PC-3 (cell line): ENCODE results near the gene PTDSS2. TPM values are rescaled to one million over a fixed set of nuclear protein-coding genes. Genes with fewer than 3 reads are reported as not detected.

ENCODE experiments used
- ATAC-seq: fragments of 200-7000 bp; cut with Tn5 transposase; 2 replicates; pipeline ENCODE4 v1.9.1; 2020; ENCODE audit warnings: mild to moderate bottlenecking, moderate library complexity
- BruUV-seq: library from RNA; stranded (reverse); fragments of 400-500 nt; replicated peaks from 2 replicates; lab custom pipeline; 2021; lab: Mats Ljungman, UMichigan
- CTCF ChIA-PET: fragments of 300-600 bp; sonication (Branson Sonifier 250); formaldehyde crosslinking; loops from one replicate; lab custom pipeline; 2022; ENCODE audit warnings: antibody characterized with exemption; lab: Charles Lee
- POLR2A ChIA-PET: fragments of 300-600 bp; sonication (Branson Sonifier 250); formaldehyde crosslinking; loops from one replicate; lab custom pipeline; 2022; ENCODE audit warnings: antibody characterized with exemption; ENCODE audit not compliant: unreplicated experiment; lab: Charles Lee
- DNase-seq: peaks from one replicate; pipeline ENCODE4 v3.0.0-alpha.2; 2015
- H2AFZ ChIP-seq: fragments of 300-600 bp; sonication (generic); 2 replicates; pipeline ENCODE4 v1.6.0; 2016; ENCODE audit warnings: antibody characterized with exemption, low read length
- H3F3A ChIP-seq: fragments of 300-600 bp; sonication (generic); one replicate; pipeline ENCODE4 v1.6.0; 2017; ENCODE audit warnings: antibody characterized with exemption, low read length, control low read depth, mild to moderate bottlenecking; ENCODE audit not compliant: unreplicated experiment
- H3K27ac ChIP-seq: fragments of 300-600 bp; sonication (generic); 2 replicates; pipeline ENCODE4 v1.5.1; 2016; ENCODE audit warnings: mild to moderate bottlenecking, low read length
- H3K27me3 ChIP-seq: fragments of 300-600 bp; sonication (generic); 2 replicates; pipeline ENCODE4 v1.6.1; 2016; ENCODE audit warnings: low read length, mixed read lengths
- H3K36me3 ChIP-seq: fragments of 300-600 bp; sonication (generic); 2 replicates; pipeline ENCODE4 v1.6.1; 2016; ENCODE audit warnings: low read depth, mixed run types, low read length, mixed read lengths
- H3K4me1 ChIP-seq: fragments of 300-600 bp; sonication (generic); 2 replicates; pipeline ENCODE4 v1.5.1; 2016; ENCODE audit warnings: low read length; ENCODE audit not compliant: insufficient read depth
- H3K4me2 ChIP-seq: fragments of 300-600 bp; sonication (generic); 2 replicates; pipeline ENCODE4 v1.6.0; 2016; ENCODE audit warnings: low read length
- H3K4me3 ChIP-seq: fragments of 300-600 bp; sonication (generic); 2 replicates; pipeline ENCODE4 v1.5.1; 2016; ENCODE audit warnings: mild to moderate bottlenecking, low read length, mixed read lengths
- H3K79me2 ChIP-seq: fragments of 300-600 bp; sonication (generic); 2 replicates; pipeline ENCODE4 v1.6.1; 2017; ENCODE audit warnings: low read length, mixed read lengths
- H3K9ac ChIP-seq: fragments of 300-600 bp; sonication (generic); 2 replicates; pipeline ENCODE4 v1.6.0; 2016; ENCODE audit warnings: mild to moderate bottlenecking, low read length
- H3K9me2 ChIP-seq: fragments of 300-600 bp; sonication (generic); replicated peaks from 2 replicates; pipeline ENCODE4 v1.6.1; 2016; ENCODE audit warnings: mixed run types, low read length, mixed read lengths
- H3K9me3 ChIP-seq: fragments of 300-600 bp; sonication (generic); 2 replicates; pipeline ENCODE4 v1.6.1; 2016; ENCODE audit warnings: low read length, mixed read lengths
- H4K20me1 ChIP-seq: fragments of 300-600 bp; sonication (generic); 2 replicates; pipeline ENCODE4 v1.6.1; 2016; ENCODE audit warnings: low read length, mixed read lengths
- CTCF ChIP-seq: fragments of 300-600 bp; sonication (generic); conservative IDR thresholded peaks from 2 replicates; pipeline ENCODE4 v1.5.1; 2017; ENCODE audit warnings: antibody characterized with exemption, low read depth, mild to moderate bottlenecking, low read length
- EZH2 ChIP-seq: fragments of 300-600 bp; sonication (generic); IDR thresholded peaks from one replicate; pipeline ENCODE4 v1.6.1; 2017; ENCODE audit warnings: antibody characterized with exemption, mild to moderate bottlenecking, low read length; ENCODE audit not compliant: unreplicated experiment
- EZH2phosphoT487 ChIP-seq: fragments of 300-600 bp; sonication (generic); IDR thresholded peaks from 2 replicates; pipeline ENCODE4 v1.6.1; 2018; ENCODE audit warnings: mild to moderate bottlenecking, antibody characterized with exemption, low read length, borderline replicate concordance
- intact Hi-C: fragments of 100-400 bp; cut with micrococcal nuclease; formaldehyde crosslinking; loops from 2 replicates; pipeline ENCODE4 v1.9.0; 2023
- total RNA-seq: library from RNA; depleted of rRNA; stranded (reverse); fragments of >200 nt; gene quantifications from 2 replicates; pipeline ENCODE4 v1.2.3, GENCODE V29; 2014

PTDSS2 gene
- total RNA-seq, 1 experiment from 2014 or later, result 53.0 TPM

GRCh38 chr11:445765-446588 lies 4.1 kb upstream of the PTDSS2 start:
- Histone ChIP-seq H3K4me2 (no peak overlapping the region), H3K9me2 (no peaks in the 10 kb centered on the region), H3K79me2 (peaks cover 22% of the 10 kb centered on the region), H3K9me3 (no peaks in the 10 kb centered on the region), H4K20me1 (no peaks in the 10 kb centered on the region), H3K9ac (no peak overlapping the region), H3K4me3 (no peak overlapping the region), H3F3A (no peaks in the 10 kb centered on the region), H3K36me3 (no peaks in the 10 kb centered on the region), H3K27me3 (no peaks in the 10 kb centered on the region), H3K27ac (no peak overlapping the region), H2AFZ (no peak overlapping the region), H3K4me1 (peaks cover 26% of the 10 kb centered on the region)
- no TSS peak for BruUV-seq
- intact Hi-C loops, result loop anchor here (2.0 to 10.0 kb wide), 3 partner anchors 51 to 141 kb away; partner anchors contain the start of genes B4GALNT4, IFITM2 and PKP3
- TF ChIP-seq CTCF (no peak), EZH2 (no peak), EZH2phosphoT487 (no peak)
- POLR2A ChIA-PET, result no interaction called here
- no peak for ATAC-seq
- CTCF ChIA-PET, result no interaction called here
- no peak for DNase-seq

GRCh38 chr11:446891-447290 lies 3.2 kb upstream of the PTDSS2 start:
- ChIA-PET CTCF (no interaction called here), POLR2A (no interaction called here)
- DNase-seq, result no peak
- Histone ChIP-seq H3K79me2 (peaks cover 26% of the 10 kb centered on the region), H3K9me3 (no peaks in the 10 kb centered on the region), H3K4me2 (no peak overlapping the region), H3K27ac (no peak overlapping the region), H2AFZ (no peak overlapping the region), H3K4me3 (no peak overlapping the region), H3K9me2 (no peaks in the 10 kb centered on the region), H3K9ac (no peak overlapping the region), H4K20me1 (peaks cover 4% of the 10 kb centered on the region; the same call in 1 of the 2 replicates), H3K27me3 (no peaks in the 10 kb centered on the region), H3K36me3 (no peaks in the 10 kb centered on the region), H3K4me1 (peaks cover 27% of the 10 kb centered on the region), H3F3A (no peaks in the 10 kb centered on the region)
- ATAC-seq, result no peak
- intact Hi-C loops, result loop anchor here (10.0 kb wide), 2 partner anchors 52 to 142 kb away; partner anchors contain the start of genes IFITM2 and PKP3
- BruUV-seq, result no TSS peak
- TF ChIP-seq CTCF (no peak), EZH2phosphoT487 (no peak), EZH2 (no peak)
